ENCODE data around the gene PTCH1.

Gene PTCH1

DNA sequence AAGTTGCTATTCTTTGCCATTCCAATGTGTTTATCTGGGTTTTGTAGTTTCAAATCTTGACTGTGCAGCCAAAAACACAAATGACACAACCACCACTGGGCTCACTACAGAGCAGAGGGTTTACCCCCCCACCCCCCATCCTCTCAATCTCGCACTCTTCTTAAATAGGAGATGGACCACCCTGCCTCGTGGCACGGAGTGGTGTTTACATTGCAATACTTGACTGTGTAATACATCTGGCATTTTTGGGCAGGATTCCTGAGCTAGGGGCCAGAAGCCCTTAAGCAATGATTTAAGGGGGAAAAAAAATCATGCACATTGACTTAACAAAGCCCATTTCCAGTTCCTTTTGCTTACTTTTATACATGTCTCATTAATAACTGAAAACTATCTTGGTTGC lies 19.0 kb downstream of the PTCH1 start:
- DNase-seq = no peak

- no peak for DNase-seq
These were observed 20.1 kb downstream of the PTCH1 start for GRCh38 chr9:95496687-95497086.

DNA sequence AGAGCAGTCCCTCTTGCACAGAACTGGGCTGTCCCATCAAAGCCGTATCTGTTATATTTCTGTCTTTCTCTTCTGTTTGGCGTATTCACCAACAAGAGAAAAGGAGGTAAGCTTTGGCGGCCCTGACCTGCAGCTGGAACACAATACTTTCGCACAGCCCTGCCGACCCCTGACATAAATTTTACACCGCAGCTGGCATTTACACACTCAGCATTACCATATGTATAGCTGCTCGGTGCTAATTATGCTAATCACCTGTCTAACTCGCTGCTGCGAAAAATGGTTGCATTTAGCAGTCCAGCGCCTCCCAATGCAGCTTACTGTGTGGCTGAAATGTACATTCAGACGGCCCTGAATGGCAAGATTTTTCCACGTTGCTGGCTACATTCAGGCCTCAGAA lies 20.8 kb downstream of the PTCH1 start:
- no peak for DNase-seq

DNA sequence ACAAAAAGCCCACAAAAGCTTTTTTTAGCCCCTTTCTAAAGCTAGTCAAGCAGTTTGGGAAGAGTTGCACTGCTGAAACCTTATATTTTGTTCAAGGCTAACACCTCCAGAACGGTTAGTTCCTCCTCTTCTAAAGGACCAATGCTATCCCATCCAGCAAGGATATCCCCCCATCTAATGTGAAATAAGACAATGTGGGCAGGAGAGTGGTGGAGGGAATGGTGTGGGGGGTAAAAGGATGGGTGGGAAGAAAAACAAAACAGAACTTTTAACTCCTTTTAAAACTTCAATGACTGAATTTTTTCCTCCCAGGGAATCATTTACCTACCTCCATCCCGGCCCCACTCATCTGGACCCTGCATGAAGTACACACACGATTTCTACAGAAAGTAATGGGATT lies 21.2 kb downstream of the PTCH1 start:
- DNase-seq = no peak

DNA sequence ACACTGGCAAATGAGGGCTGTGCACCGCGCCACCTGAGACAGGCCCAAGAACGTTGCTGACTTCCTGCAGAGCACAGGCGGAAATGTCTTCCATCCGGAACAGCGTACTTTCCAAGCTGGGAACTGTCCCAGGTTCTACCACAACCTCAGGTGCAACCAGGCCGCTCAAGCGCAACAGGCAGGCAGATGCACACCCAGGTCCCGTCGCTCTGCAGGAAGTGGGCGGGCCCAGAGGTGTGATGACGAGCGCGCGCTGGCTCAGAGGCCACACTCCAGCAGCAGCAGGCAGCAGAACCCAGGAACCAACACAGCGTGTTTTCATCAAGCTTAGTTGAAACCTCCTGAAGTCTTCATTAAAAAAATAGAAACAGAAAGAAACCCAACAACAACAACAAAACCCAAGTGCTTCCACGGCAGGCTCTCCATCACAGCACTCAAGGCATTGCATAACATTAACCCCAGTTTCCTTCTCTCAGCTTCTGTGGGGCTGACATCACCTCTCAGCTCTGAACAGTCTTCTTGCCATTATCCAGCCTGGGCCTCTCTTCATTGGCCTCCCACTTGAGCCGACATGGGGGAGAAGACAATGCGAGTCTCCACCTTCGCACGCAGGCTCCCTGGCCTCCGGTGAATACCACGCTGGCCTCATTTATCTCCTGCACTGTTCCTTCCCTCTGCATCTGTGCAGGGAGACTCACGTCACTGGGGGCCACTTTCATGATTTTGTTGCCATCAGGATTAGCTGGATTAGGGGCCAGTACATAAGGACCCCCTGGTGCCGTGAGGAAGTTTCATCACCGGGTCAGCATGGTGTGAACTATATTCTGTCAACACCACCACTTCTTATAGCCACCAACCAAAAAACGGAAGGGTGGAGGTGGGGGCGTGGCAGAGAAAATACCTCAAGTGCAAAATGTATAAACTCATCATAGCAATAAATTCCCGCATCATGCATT lies 22.1 kb downstream of the PTCH1 start:
- DNase-seq = peak; percentile 84

DNA sequence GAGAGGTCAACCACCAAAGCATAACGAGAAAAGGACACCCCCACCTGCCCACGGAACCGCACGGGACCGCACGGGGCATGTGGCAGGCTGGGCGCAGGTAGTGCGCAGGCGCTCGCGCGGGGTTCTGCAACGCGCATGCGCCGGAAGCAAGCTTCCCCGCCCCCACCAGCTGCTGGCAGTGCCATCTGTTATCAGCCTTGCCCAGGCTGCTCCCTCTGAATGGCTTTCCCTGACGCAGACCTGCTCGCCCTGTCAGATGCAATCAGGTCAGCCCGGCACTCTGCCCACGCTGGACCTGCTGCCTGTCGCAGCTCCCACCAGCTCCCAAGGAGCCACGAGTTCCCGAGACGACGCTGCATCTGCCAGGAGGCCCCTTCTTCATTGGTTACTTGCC lies 22.8 kb downstream of the PTCH1 start:
- peak; percentile 55 for DNase-seq

- no peak for DNase-seq
These were observed 23.4 kb downstream of the PTCH1 start for GRCh38 chr9:95493402-95493801.

GRCh38 chr9:95491543-95492320 lies 25.0 kb downstream of the PTCH1 start:
- no peak for DNase-seq

- DNase-seq = no peak
These were observed 27.8 kb downstream of the PTCH1 start for GRCh38 chr9:95488954-95489353.

GRCh38 chr9:95486318-95486717 lies 30.5 kb downstream of the PTCH1 start:
- DNase-seq = no peak

DNA sequence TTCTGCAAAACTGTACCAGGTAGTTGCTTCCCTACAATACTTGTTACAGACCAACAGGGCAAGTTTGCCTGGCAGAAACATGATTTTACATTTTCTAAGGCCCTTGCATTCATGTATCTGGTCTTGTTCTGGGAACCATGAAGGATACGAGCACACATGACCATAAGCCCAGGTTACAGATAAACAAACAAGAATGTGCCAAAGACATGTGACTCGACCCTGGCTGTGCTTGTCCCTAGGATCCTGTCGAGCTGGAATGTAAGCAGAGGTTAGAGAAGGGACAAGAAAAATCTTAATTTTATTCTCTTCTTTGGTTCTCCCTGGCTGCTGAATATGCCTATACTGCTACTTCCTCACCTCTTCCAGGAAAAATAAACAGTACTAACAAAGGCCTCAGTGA lies 32.5 kb downstream of the PTCH1 start:
- no peak for DNase-seq

GRCh38 chr9:95483431-95483830 lies 33.3 kb downstream of the PTCH1 start:
- no peak for DNase-seq

DNA sequence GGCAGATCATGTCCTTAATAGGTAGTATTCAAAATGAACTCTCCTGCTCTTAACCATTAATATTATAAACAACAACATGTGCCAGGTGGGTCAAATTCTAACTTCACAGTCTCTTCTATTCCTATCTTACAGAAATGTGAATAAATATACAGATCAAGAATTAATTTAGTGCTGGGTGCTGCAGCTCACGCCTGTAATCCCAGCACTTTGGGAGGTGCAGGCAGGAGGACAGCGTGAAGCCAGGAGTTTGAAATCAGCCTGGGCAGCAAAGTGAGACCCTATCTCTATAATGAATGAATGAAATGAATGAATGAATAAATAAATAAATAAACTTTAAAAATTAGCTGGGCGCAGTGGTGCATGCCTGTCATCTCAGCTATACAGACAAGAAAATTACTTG lies 34.1 kb downstream of the PTCH1 start:
- no peak for DNase-seq

GRCh38 chr9:95481000-95481399 lies 35.8 kb downstream of the PTCH1 start:
- no peak for DNase-seq

DNA sequence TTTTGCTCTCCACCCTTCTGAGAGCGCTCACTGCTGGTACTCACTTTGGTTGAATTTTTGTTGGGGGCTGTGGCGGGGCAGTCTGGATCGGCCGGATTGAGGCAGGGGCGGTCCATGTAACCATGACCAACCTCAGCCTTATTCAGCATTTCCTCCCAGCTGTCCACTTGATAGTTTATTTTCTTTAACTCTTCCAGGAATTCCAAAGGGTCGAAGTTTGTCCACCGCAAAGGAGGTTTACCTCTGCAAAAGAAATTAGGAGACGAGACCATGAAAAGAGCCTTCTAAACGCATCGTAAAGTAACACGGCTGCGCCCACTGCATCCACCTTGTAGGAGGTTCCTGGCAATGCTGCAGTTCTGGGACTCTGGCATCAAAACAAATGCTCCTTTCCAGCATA lies 36.4 kb downstream of the PTCH1 start:
- DNase-seq = no peak

DNA sequence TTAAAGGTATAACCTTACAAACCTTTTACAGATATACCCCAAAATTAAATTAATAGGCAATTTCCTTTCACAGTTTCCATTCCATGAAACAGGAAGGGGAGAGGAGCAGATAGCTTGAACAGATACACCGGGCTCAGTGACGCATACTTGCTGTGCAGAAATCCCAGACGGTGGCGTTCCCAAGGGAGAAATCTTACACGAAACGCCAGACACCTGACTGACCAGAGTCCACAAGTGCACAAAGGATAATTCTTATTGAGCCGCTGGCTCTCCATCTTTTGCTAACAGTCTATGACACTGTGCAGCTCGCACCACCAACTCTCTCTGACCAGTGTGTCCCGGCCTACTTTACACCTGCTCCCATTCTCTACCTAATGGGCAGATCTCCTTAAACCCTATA lies 37.4 kb downstream of the PTCH1 start:
- DNase-seq = no peak

- DNase-seq = no peak
These were observed 38.4 kb downstream of the PTCH1 start for GRCh38 chr9:95478335-95478734.

DNA sequence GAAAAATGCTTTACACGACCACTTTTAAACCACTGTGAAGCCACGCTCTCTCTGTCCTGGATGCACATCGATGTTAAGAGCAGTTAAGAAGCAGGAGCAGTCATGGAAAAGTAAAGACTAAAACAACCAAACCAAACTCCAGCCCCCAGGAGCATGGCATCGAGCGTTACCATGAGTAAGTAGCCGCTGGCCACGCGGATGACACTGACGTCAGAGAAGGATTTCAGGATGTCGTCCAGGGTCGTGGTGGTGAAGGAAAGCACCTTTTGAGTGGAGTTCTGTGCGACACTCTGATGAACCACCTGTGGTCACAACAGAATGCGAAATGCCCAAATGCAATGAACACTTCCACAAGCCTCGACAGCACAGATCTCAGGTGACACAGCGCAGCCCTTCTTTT lies 38.9 kb downstream of the PTCH1 start:
- DNase-seq = no peak

DNA sequence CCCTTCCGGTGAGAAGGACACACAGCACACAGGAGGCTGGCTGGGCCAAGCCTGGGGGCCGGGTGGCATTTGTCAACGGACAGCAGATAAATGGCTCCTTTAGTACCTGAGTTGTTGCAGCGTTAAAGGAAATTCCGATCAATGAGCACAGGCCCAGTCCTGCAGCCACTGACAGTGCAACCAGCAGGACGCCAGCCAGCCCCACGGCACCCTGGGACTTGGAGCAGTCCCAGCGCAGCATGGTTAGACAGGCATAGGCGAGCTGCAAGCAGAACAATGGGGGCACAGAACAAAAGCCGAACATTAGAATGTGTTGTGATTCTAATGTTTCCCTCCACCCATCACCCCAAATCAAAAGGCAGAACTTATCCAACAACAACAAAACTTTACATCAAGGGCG lies 39.3 kb downstream of the PTCH1 start:
- no peak for DNase-seq

GRCh38 chr9:95468791-95469190 lies 48.0 kb downstream of the PTCH1 start:
- no peak for DNase-seq

DNA sequence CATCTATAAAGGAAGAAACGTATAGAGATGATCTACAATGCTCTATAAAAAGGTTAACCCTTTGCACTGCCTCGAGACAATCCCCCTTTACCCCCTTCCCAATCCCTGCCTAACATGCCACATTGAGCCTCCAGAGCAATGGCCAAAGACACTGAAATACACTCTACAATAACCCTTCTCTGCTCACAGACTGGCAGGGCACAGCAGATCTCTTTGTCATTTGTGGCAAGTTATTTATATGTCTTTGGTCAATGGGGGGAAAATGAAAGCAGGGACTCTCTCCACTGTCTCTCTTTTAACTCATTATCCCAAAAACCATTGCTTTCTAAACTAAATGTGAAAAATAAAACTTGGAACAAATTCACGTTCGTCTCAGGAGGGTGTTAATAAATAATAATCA lies 51.7 kb downstream of the PTCH1 start:
- DNase-seq = no peak

DNA sequence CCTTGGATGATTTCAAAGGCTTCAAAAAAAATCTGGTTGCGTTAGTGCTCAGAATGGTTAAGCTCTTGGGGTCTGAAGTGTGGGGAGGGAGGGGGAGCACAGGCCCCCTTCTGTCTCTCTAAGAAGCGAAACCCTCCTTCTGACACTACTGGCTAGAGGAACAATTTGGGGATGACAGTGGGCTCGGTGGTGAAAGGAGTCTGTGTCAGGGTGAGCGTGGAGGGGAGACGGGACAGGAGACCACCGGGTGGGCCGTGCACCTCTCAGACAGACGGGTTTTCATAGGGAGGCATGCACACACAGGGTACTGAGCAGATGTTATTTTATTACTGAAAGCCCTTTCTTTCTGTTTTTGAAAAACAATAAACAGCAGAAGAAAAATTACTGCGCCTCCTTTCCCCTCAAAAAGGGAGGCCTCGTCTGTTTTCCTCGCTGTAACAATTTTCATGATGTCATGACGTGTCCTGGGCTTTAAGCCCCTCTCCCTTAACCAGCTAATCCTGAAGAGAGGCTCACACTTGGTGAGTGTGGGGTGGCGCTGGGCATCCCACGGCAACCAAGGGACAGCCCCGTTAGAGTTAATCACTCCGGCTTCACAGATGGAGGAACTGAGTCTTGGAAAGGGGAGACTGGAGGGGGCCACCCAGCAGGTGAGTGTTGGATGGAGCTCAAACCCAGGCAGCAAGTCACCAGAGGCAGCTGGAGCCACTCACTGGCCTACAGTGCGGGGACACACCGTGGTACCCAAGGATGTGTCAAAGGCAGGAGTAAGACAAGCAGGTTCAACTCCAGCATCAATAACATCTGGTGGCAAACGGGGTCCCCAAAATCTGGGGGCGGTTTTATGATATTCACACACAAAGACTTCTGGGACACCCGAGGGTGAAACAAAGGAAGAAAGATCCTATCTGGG lies 53.4 kb downstream of the PTCH1 start:
- no peak for DNase-seq
